ENCODE measurements around the gene DNAJC22. TPM values are rescaled to one million over a fixed set of nuclear protein-coding genes. Genes with fewer than 3 reads are reported as not detected.
"Not testable (repeated sequence)": the region's sequence is repeated elsewhere in the genome, so short reads cannot be mapped to it uniquely, and the experiment has no call there.

DNAJC22 gene
- total RNA-seq, 4 donors from 2014 or later = 0.17 to 0.34 (median 0.26) TPM; not detected in 1

DNA sequence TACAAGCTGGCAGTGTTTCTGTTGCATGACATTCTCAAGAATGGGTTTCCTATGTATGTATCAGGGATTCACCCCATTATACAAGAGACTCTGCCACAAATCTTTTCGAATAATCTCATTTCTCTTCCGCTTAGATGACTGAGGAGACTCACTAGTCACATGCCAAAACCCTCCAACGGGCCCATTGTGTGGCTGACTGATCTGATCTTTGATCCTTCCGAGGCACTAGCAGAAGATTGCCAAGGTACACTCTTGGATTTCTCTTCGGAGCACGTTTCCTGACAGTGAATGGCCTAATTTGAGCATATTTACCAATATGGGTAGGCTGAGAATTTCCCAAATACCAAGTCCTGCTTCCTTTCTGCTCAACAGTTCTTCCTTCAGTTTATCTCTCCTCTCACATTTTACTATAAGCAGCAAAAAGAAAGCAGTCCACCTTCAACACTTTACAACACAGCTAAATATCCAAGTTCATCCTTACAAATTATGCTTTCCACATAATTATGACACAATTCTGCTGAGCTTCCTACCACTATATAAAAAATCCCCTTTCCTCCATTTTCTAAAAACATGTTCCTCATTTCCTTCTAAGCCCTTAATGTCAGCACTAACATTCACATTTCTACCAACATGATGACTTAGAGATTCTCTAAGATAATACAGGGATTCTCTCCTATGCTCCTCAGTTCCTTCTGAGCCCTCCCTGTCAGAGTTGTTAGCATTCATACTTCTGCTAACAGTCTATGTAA lies 40.8 kb upstream of the DNAJC22 start:
- no peak for DNase-seq (ENCODE audit: extremely low spot score)
- TF ChIP-seq POLR2A (IDR thresholded peaks at IDR 0.05; ENCODE audit: low read depth) (no peak), EP300 (IDR thresholded peaks at IDR 0.05) (no peak), POLR2AphosphoS5 (IDR thresholded peaks at IDR 0.05) (no peak)
- TF ChIP-seq, protein P1, sequence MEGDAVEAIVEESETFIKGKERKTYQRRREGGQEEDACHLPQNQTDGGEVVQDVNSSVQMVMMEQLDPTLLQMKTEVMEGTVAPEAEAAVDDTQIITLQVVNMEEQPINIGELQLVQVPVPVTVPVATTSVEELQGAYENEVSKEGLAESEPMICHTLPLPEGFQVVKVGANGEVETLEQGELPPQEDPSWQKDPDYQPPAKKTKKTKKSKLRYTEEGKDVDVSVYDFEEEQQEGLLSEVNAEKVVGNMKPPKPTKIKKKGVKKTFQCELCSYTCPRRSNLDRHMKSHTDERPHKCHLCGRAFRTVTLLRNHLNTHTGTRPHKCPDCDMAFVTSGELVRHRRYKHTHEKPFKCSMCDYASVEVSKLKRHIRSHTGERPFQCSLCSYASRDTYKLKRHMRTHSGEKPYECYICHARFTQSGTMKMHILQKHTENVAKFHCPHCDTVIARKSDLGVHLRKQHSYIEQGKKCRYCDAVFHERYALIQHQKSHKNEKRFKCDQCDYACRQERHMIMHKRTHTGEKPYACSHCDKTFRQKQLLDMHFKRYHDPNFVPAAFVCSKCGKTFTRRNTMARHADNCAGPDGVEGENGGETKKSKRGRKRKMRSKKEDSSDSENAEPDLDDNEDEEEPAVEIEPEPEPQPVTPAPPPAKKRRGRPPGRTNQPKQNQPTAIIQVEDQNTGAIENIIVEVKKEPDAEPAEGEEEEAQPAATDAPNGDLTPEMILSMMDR (IDR thresholded peaks at IDR 0.05) = no peak
- intact Hi-C loops (cut with DNase I) = no loop called here
- no peaks in the 10 kb centered on the region for H3K9me3 ChIP-seq
- peaks cover 0 to 67% (median 0%) of the 10 kb centered on the region in 4 donors for H3K27me3 ChIP-seq
- no peak overlapping the region for H3K4me3 ChIP-seq
- H3K36me3 ChIP-seq = no peaks in the 10 kb centered on the region
- no peak overlapping the region for H3K27ac ChIP-seq (replicated peaks in 1 of 4)
- H3K4me1 ChIP-seq = no peaks in the 10 kb centered on the region
- WGBS = 80% methylated on average over 6 of the region's 6 CpGs

- no peak for DNase-seq (ENCODE audit: extremely low spot score)
- peaks cover 0 to 46% (median 0%) of the 10 kb centered on the region in 4 donors for H3K27me3 ChIP-seq
- H3K4me3 ChIP-seq = no peak overlapping the region
- WGBS = 93% methylated on average over 7 of the region's 7 CpGs
- H3K27ac ChIP-seq (replicated peaks in 1 of 4) = no peak overlapping the region
- H3K36me3 ChIP-seq = no peaks in the 10 kb centered on the region
- TF ChIP-seq, protein P1 (IDR thresholded peaks at IDR 0.05) = no peak
- TF ChIP-seq POLR2A (IDR thresholded peaks at IDR 0.05; ENCODE audit: low read depth) (no peak), EP300 (IDR thresholded peaks at IDR 0.05) (no peak), POLR2AphosphoS5 (IDR thresholded peaks at IDR 0.05) (no peak)
- no peaks in the 10 kb centered on the region for H3K9me3 ChIP-seq
- no peaks in the 10 kb centered on the region for H3K4me1 ChIP-seq
- intact Hi-C loops (cut with DNase I) = no loop called here
These were observed 37.3 kb upstream of the DNAJC22 start for GRCh38 chr12:49309386-49309785.

DNA sequence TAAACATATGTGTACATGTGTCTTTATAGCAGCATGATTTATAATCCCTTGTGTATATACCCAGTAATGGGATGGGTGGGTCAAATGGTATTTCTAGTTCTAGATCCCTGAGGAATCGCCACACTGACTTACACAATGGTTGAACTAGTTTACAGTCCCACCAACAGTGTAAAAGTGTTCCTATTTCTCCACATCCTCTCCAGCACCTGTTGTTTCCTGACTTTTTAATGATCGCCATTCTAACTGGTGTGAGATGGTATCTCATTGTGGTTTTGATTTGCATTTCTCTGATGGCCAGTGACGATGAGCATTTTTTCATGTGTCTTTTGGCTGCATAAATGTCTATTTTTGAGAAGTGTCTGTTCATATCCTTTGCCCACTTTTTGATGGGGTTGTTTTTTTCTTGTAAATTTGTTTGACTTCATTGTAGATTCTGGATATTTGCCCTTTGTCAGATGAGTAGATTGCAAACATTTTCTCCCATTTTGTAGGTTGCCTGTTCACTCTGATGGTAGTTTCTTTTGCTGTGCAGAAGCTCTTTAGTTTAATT lies 36.2 kb upstream of the DNAJC22 start:
- peaks cover 0 to 40% (median 0%) of the 10 kb centered on the region in 4 donors for H3K27me3 ChIP-seq
- H3K36me3 ChIP-seq; H3K9me3 ChIP-seq; DNase-seq (ENCODE audit: extremely low spot score); H3K4me3 ChIP-seq; H3K27ac ChIP-seq (replicated peaks in 1 of 4); H3K4me1 ChIP-seq; intact Hi-C loops (cut with DNase I): not testable (repeated sequence)
- WGBS = 73% methylated on average over 3 of the region's 3 CpGs

- WGBS = 100% methylated on average over 1 of the region's 1 CpG
- TF ChIP-seq, protein P1 (IDR thresholded peaks at IDR 0.05) = no peak
- intact Hi-C loops (cut with DNase I) = no loop called here
- Histone ChIP-seq H3K36me3 (no peaks in the 10 kb centered on the region), H3K4me3 (no peak overlapping the region), H3K4me1 (no peaks in the 10 kb centered on the region), H3K27ac (replicated peaks in 1 of 4) (no peak overlapping the region), H3K9me3 (no peaks in the 10 kb centered on the region), H3K27me3 (peaks cover 0 to 18% (median 0%) of the 10 kb centered on the region in 4 donors)
- DNase-seq (ENCODE audit: extremely low spot score) = no peak
These were observed 31.9 kb upstream of the DNAJC22 start for GRCh38 chr12:49314811-49315210.

- H3K27me3 ChIP-seq; H3K4me3 ChIP-seq; H3K4me1 ChIP-seq; H3K27ac ChIP-seq (replicated peaks in 1 of 4); DNase-seq (ENCODE audit: extremely low spot score); intact Hi-C loops (cut with DNase I); H3K9me3 ChIP-seq; H3K36me3 ChIP-seq: not testable (repeated sequence)
- WGBS = 93% methylated on average over 10 of the region's 10 CpGs
These were observed 29.6 kb upstream of the DNAJC22 start for GRCh38 chr12:49317118-49317517.

GRCh38 chr12:49320411-49321103 lies 26.1 kb upstream of the DNAJC22 start:
- DNase-seq (ENCODE audit: extremely low spot score); H3K27me3 ChIP-seq; H3K4me3 ChIP-seq; intact Hi-C loops (cut with DNase I); H3K9me3 ChIP-seq; H3K36me3 ChIP-seq; H3K27ac ChIP-seq (replicated peaks in 1 of 4): not testable (repeated sequence)
- peaks cover 12 to 19% (median 14%) of the 10 kb centered on the region in 4 donors for H3K4me1 ChIP-seq
- WGBS = 95% methylated on average over 9 of the region's 9 CpGs
